Esophagus muscularis mucosa (tissue), 4 donors: ENCODE data around the gene TRMT1. TPM values are rescaled to one million over a fixed set of nuclear protein-coding genes. Genes with fewer than 3 reads are reported as not detected.

ENCODE experiments used
- DNase-seq: peaks from one replicate; pipeline ENCODE4 v3.0.0-alpha.2; 2017; ENCODE audit errors: extremely low spot score
- H3K27ac ChIP-seq, 4 donors: fragments of 200-600 bp; sonication (generic); replicated peaks in 1 of 4; 1 replicate in 3 of 4; 2 replicates in 1 of 4; pipeline ENCODE4 v1.5.1; 2016 to 2019; ENCODE audit warnings: mild to moderate bottlenecking in 1 of 4
- H3K27me3 ChIP-seq, 4 donors: fragments of 200-600 bp; sonication (generic); one replicate each; pipeline versions ENCODE4 v1.5.1 to v1.6.0; 2016 to 2019
- H3K36me3 ChIP-seq, 4 donors: fragments of 200-600 bp; sonication (generic); one replicate each; pipeline ENCODE4 v1.5.1; 2016 to 2019
- H3K4me1 ChIP-seq, 4 donors: fragments of 200-600 bp; sonication (generic); one replicate each; pipeline ENCODE4 v1.5.1; 2016 to 2019
- H3K4me3 ChIP-seq, 4 donors: fragments of 200-600 bp; sonication (generic); 1 replicate in 2 of 4; 2 replicates in 2 of 4; pipeline ENCODE4 v1.5.1; 2016 to 2019; ENCODE audit warnings: mild to moderate bottlenecking in 4 of 4, moderate library complexity in 1 of 4
- H3K9me3 ChIP-seq, 4 donors: fragments of 200-600 bp; sonication (generic); 1 replicate in 3 of 4; 2 replicates in 1 of 4; pipeline ENCODE4 v1.5.1; 2016 to 2019
- CTCF ChIP-seq, 3 experiments: fragments of 200-600 bp in 2 of 3; fragments of 450-650 bp in 1 of 3; sonication (generic) in 2 of 3; IDR thresholded peaks; one replicate each; pipeline ENCODE4 v1.5.1; 2017 to 2019; ENCODE audit warnings: antibody characterized with exemption in 3 of 3, mild to moderate bottlenecking in 2 of 3, moderate library complexity in 1 of 3
- EP300 ChIP-seq: sonication (generic); formaldehyde crosslinking; IDR thresholded peaks from one replicate; pipeline ENCODE4 v1.6.1; 2017; ENCODE audit warnings: antibody characterized with exemption
- POLR2A ChIP-seq: fragments of 450-650 bp; IDR thresholded peaks from one replicate; pipeline ENCODE4 v1.6.1; 2017; ENCODE audit warnings: antibody characterized with exemption, moderate library complexity, mild to moderate bottlenecking, low read depth
- POLR2AphosphoS5 ChIP-seq, 2 donors: sonication (generic); formaldehyde crosslinking; IDR thresholded peaks; one replicate each; pipeline ENCODE4 v1.6.1; 2017; ENCODE audit warnings: antibody characterized with exemption in 2 of 2
- WGBS: methylation state at CpG from one replicate; pipeline ENCODE4 v1.1.5; 2018; 5-methylcytosine and 5-hydroxymethylcytosine counted together
- intact Hi-C: fragments of 100-400 bp; cut with DNase I; formaldehyde crosslinking; loops from one replicate; pipeline ENCODE4 v1.15.1; 2023
- total RNA-seq, 4 donors: library from RNA; depleted of rRNA; stranded (reverse); fragments of >200 nt; gene quantifications; one replicate each; pipeline versions ENCODE4 v1.1.0 to v1.2.1, GENCODE V29; 2016

TRMT1 gene
- total RNA-seq, 4 donors from 2014 or later, result 21.4 to 27.6 (median 26.9) TPM

GRCh38 chr19:13104848-13105711, 11.5 kb downstream of the TRMT1 start:
- Histone ChIP-seq H3K9me3 (no peaks in the 10 kb centered on the region), H3K36me3 (peaks cover 0 to 38% (median 22%) of the 10 kb centered on the region in 4 donors), H3K27ac (peak overlapping the region; percentile 28 to 70 (median 64)), H3K4me3 (peak overlapping the region; percentile 29 to 49 (median 31)), H3K4me1 (peaks cover 35 to 50% (median 47%) of the 10 kb centered on the region in 4 donors), H3K27me3 (no peaks in the 10 kb centered on the region)
- intact Hi-C loops, result no loop called here
- TF ChIP-seq POLR2AphosphoS5 (IDR thresholded peaks at IDR 0.05), result no peak
- no peak for TF ChIP-seq EP300
- TF ChIP-seq POLR2A, result no peak
- no peak for TF ChIP-seq CTCF (IDR thresholded peaks at IDR 0.05)
- DNase-seq, result no peak
- WGBS, result 48% methylated on average over 21 of the region's 29 CpGs

DNA sequence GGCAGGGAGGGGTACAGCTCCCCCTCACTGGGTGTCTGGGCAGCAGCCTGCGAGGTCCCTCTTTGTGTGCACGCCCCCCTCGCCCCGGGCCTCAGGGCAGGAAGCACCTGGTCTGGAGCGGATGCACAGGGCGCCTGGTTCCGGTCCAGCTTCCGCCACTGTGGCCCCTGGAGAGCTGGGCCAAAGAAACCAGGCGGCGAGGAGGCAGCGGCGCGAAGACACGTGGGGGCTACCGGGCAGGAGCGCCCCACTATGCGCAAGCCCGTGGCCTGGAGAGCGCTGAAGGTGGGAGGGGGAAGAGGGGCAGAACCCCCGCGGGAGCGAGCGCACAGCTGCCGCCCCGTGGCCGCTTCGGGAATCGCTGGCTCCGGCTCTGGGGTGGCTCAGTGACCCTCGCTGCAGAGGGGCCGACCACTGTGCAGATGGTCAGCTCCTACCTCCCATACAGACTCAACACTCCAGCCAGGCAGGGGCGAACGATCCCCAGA, 12.1 kb downstream of the TRMT1 start:
- peak overlapping the region; percentile 29 to 49 (median 31) for H3K4me3 ChIP-seq
- no peaks in the 10 kb centered on the region for H3K27me3 ChIP-seq
- intact Hi-C loops, result no loop called here
- H3K4me1 ChIP-seq, result peaks cover 39 to 56% (median 53%) of the 10 kb centered on the region in 4 donors
- WGBS, result 21% methylated on average over 12 of the region's 33 CpGs
- H3K27ac ChIP-seq, result peak overlapping the region; percentile 28 to 70 (median 64)
- no peak for TF ChIP-seq POLR2A
- TF ChIP-seq CTCF (IDR thresholded peaks at IDR 0.05), result peak; percentile 68 to 92 (median 72)
- no peak for TF ChIP-seq EP300
- TF ChIP-seq POLR2AphosphoS5 (IDR thresholded peaks at IDR 0.05), result peak; percentile 72 to 78
- H3K9me3 ChIP-seq, result no peaks in the 10 kb centered on the region
- DNase-seq, result no peak
- H3K36me3 ChIP-seq, result peaks cover 0 to 33% (median 15%) of the 10 kb centered on the region in 4 donors

DNA sequence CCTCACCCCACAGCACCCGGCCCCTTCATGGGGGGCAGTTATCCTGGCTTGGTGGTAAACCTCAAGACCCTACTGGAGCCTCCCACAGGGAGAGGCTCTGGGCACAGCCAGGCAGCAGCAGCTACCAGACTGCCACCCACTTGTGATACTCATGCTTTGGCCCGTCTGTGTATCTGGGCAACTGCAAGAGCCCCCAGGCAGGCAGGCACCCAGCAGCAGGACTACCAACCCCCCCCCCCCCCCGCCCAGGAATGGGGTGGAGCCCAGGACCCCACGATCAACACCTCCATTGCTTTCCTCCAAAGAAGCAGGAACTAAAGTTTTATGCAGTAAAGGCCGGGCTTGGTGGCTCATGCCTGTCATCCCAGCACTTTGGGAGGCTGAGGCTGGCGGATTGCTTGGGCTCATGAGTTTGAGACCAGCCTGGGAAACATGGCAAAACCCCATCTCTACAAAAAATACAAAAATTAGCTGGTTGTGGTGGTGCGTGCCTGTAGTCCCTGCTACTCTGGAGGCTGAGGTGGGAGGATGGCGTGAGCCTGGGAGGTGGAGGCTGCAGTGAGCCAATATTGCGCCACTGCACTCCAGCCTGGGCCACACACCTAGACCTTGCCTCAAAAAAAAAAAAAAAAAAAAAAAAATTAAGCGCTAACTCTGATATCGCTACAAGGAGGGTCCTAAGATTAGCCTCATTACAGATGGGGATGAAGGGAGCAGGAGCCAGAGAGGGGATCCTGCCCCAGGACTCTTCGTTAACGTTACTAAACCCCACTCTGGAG, 12.8 kb downstream of the TRMT1 start:
- no peaks in the 10 kb centered on the region for H3K27me3 ChIP-seq
- peaks cover 42 to 63% (median 59%) of the 10 kb centered on the region in 4 donors for H3K4me1 ChIP-seq
- peak overlapping the region; percentile 70 to 90 (median 75) for H3K27ac ChIP-seq
- intact Hi-C loops, result no loop called here
- peaks cover 0 to 27% (median 10%) of the 10 kb centered on the region in 4 donors for H3K36me3 ChIP-seq
- TF ChIP-seq EP300 (no peak), POLR2AphosphoS5 (IDR thresholded peaks at IDR 0.05) (no peak), CTCF (IDR thresholded peaks at IDR 0.05) (no peak), POLR2A (no peak)
- H3K4me3 ChIP-seq, result peak overlapping the region in 3 of 4 donors; percentile 29 to 49 (median 33)
- 76% methylated on average over 7 of the region's 13 CpGs for WGBS
- no peaks in the 10 kb centered on the region for H3K9me3 ChIP-seq
- DNase-seq, result no peak

DNA sequence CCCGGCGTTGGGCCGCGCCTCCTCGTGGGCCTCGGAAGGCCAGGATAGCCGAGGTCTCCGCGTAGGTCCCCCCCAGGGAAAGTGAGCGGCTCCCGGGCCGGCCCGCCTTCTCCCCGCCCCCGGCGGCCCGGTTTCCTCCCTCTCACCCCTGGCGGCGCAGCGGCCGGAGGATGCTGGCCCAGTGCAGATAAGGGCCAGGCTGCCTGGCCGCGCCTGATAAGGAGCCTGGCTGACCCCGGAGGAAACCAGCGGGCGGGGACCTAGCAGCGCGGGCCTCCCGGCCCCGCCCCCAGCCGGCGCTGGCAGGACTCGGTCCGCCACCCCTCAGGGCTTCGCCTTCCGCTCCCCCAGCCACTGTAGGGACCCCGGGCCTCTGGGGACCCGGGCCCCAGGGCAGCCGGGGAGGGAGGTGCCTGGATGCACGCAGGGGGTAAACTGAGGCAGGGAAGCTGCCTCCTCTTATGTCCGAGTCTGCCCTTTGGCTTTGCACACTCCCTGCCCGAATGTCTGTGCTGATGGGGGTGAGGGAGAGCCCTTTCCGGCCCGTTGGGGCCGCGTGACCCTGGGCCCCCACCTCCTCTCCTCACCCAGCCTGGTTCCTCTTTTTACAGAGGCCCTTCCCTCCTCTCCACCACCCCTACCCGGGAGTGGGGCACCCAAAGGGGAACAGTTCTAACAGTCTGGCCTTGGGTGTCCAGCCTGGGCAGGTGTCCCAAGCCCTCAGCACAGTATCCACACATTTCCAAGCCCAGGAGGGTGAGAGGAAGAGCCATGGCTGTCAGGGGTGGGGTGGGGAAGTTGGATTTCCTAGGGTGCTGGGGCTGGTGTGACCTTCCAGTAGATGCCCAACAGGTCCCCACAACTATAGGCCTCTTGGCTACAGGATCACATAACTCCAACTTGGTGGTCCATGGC, 13.6 kb downstream of the TRMT1 start, which contains the start of gene LYL1:
TSS of gene LYL1 (minus strand) at position 193 of the 915 bp plus-strand sequence. CDS start 1,687 bp downstream, outside the sequence.
- TF ChIP-seq EP300 (no peak), POLR2AphosphoS5 (IDR thresholded peaks at IDR 0.05) (peak; percentile 72 to 77)
- Histone ChIP-seq H3K36me3 (peaks cover 0 to 20% (median 6%) of the 10 kb centered on the region in 4 donors), H3K9me3 (no peaks in the 10 kb centered on the region), H3K27ac (peak within 1 kb of the TSS; percentile 70 to 90 (median 75)), H3K27me3 (peaks cover 0 to 1% (median 0%) of the 10 kb centered on the region in 4 donors), H3K4me1 (peaks cover 51 to 71% (median 68%) of the 10 kb centered on the region in 4 donors), H3K4me3 (peak within 1 kb of the TSS; percentile 43 to 57 (median 52))
- intact Hi-C loops, result no loop called here
- 21% methylated on average over 7 of the region's 47 CpGs for WGBS
- DNase-seq, result no peak
